AG09309 (cell line): Measurements from ENCODE around the gene KIAA1614.

Experiments
- DNase-seq: peaks from one replicate; pipeline ENCODE4 v3.0.0-alpha.2; 2010; ENCODE audit warnings: low read depth
- H3K4me3 ChIP-seq: 2 replicates; pipeline ENCODE4 v1.5.1; 2011; ENCODE audit warnings: mild to moderate bottlenecking, low read depth, low read length, moderate library complexity; ENCODE audit not compliant: control insufficient read depth
- TF ChIP-seq, protein P1 (sequence below): IDR thresholded peaks from 2 replicates; pipeline ENCODE4 v1.5.1; 2011; ENCODE audit warnings: mild to moderate bottlenecking, low read depth, low read length, inconsistent platforms; ENCODE audit not compliant: insufficient read depth, control insufficient read depth; ENCODE audit errors: missing control alignments

KIAA1614 gene

DNA sequence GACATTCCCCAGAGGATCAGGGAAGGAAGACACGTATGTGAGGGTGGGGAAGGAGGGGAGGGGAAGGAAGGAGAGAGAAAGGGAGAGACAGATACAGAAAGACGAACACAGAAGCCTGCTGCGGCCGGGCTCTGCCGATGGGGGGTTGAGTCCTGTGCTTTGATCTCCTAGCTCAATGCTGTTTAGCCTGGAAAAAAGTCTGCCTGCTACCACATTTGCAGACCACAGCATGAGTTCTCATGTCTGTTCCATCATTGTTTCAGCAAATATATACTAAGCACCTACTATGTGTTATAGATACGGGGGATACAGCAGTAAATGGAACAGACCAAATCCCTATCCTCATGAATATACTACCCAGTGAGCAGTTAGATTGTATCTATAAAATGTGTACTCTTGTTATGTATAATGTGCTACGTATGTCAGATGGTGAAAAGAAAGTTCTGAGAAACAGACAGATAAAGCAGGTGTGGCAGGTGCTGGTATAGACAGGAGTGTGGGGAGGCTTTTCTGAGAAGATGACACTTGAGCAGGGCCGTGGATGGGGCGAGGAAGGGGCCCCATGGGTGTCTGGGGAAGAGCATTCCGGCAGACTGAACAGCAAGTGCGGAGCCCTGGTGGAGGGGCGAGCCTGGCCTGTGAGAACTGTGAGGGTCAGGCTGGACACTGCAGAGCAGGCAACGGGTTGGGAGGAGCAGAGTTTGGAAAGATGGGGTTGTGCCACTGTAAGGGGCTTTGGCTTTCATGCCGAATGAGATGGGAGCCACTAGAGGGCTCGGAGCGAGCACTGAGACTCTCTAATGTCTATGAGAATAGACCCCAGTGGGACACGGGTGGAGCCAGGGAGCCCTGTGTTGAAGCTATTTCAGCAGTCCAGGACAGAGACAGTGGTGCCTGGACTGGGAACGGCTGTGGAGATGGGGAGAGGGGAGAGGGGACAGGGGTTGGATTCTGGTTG, 34.1 kb downstream of the KIAA1614 start:
- no peak overlapping the region for H3K4me3 ChIP-seq
- TF ChIP-seq, protein P1, sequence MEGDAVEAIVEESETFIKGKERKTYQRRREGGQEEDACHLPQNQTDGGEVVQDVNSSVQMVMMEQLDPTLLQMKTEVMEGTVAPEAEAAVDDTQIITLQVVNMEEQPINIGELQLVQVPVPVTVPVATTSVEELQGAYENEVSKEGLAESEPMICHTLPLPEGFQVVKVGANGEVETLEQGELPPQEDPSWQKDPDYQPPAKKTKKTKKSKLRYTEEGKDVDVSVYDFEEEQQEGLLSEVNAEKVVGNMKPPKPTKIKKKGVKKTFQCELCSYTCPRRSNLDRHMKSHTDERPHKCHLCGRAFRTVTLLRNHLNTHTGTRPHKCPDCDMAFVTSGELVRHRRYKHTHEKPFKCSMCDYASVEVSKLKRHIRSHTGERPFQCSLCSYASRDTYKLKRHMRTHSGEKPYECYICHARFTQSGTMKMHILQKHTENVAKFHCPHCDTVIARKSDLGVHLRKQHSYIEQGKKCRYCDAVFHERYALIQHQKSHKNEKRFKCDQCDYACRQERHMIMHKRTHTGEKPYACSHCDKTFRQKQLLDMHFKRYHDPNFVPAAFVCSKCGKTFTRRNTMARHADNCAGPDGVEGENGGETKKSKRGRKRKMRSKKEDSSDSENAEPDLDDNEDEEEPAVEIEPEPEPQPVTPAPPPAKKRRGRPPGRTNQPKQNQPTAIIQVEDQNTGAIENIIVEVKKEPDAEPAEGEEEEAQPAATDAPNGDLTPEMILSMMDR = no peak
- DNase-seq = no peak

DNA sequence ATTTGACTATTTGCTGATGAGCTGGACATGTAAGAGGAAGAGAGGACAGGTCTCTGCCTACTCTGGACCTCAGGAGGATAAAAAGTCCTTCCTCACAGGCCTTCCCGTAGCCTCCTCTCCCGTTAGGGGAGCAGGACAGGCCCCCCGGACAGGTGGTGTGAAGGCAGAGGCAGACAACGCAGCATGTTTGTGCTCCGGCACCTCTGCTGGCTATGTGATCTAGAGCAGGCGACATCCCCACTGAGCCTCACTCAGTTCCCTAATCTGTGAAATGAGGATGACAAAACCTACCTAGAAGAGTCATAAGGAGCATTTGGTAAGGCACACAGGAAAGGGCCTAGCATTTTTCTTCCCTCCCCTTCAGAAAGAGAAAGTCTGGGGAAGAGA, 34.8 kb downstream of the KIAA1614 start:
- TF ChIP-seq, protein P1 = no peak
- no peak for DNase-seq
- no peak overlapping the region for H3K4me3 ChIP-seq

DNA sequence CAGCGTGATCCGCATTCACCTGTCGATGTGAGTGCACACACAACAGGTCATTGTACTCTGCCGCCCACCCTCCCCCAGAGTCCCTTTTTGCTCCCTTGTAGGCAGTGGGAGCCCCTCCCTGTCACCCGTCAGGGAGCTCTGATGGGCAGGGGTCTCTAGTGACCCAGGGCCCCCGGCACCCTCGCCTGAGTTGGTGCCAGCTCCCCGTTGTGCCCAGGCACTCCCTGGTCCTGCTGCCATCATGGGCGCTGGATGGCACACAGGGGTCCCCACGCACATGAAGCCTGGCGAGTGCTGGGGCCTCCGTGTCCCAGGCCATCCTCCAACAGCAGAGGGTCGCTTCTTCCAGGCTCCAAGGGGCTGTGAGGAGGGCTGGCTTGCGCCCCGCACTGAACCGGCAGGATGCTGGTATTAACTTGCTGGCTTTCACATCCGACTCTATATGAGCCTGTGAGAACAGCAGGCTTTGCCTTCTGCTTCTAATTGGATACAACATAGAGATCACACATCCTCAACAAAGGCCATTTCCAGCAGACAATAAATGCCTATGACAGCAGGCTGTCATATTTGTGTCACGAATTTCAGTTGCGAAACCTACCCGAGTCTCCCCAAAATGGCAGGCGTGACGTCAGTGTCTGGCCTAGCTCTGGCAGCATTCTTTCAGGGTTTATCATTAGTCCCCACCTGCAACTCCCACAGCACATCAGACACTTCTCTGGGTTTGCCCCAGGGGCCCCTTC, 35.4 kb downstream of the KIAA1614 start:
- TF ChIP-seq, protein P1 = no peak
- no peak for DNase-seq
- H3K4me3 ChIP-seq = no peak overlapping the region

DNA sequence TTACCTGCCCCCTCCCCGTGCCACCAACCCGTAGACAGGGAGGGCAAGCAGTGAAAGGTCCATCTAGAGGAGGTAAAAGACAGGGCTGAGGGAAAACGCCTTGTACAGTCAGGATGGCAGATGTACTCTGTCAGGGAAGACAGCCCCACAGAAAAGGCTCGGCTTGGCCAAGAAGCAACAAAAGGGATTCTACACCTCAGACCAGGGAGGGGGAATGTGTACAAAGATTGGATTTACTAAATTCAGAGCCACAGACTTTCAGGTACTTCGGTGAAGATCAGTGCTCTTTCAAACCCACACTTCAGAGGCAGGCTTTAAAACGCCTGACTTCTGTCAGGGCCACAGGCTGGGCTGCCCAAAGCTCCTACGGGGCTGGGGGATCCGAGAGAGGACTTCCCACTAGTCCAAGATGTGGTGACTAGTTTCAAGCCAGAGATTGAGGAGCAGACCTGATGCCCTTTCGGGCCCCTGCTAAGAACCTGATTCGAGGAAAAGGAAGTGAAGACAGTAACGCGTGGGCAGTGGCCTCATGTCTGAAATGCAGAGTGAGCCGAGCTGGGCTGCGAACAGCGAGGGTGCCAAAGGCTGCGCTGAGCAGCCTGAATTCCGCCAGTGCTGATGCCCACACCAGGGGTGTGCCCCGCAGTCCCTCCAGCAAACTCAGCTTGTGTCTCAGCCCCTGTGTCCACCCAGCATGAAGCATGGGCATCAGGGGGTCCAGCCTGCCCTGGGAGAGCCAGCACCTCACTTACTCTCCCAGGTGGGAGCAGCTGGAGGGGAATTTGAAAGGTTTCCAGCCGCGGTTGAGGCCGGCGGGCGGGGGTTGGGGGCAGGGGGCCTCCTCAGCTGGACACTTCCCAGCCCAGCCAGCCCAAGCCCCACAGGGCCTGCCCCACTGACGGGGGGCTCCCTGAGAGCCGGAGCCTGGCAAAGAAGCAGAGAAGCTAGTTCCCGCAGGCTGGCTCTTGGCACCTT, 36.2 kb downstream of the KIAA1614 start:
- H3K4me3 ChIP-seq = no peak overlapping the region
- TF ChIP-seq, protein P1 = no peak
- DNase-seq = no peak

DNA sequence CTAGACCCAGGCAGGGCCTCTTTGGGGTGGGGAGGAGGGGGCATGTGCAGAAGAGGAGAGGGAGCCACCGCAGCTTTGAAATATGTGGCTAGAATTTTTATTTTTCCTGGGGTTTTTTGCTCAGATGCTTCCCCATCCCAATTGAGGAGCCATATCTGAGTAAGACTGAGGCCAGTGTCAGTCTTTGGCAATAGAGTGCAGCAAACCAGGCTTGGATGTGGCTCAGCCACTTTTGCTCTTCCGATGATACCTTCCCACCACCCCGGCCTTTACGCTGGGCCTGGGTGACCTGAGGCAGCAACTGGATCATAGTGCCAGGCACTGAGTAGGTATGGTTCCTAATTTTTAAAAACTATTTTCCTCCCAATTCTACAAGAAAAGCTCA, 36.9 kb downstream of the KIAA1614 start:
- TF ChIP-seq, protein P1 = no peak
- H3K4me3 ChIP-seq = no peak overlapping the region
- DNase-seq = no peak

DNA sequence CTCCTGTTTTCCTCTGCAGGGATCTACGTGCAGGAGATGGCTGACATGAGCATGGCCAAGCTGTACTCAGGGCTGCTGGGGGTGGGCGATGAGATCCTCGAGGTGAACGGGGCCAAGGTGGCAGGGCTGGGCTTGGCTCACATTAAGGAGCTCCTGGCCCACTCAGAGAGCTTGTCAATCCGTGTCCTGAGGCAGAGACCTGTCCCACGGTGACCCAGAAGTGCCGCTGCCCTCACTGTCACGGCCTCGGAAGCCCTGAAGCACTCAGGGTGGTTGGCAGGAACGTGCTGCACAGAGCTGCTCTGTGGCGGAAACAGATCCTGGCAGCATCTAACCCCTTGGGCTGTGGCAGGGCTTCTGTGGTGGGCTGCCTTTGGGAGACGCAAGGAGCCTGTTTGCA, 37.6 kb downstream of the KIAA1614 start:
- DNase-seq = no peak
- H3K4me3 ChIP-seq = no peak overlapping the region
- TF ChIP-seq, protein P1 = no peak
